K562 (cell line): Measurements from ENCODE around the gene C2CD4C.

Source experiments
- CEBPB ChIP-seq: fragments of 450-650 bp; IDR thresholded peaks from 2 replicates; pipeline ENCODE4 v1.6.1; 2016; ENCODE audit warnings: missing genetic modification characterization, missing compliant biosample characterization
- CTCF ChIP-seq, 3 experiments: IDR thresholded peaks in 2 of 3; conservative IDR thresholded peaks in 1 of 3; 2 replicates each; pipeline ENCODE4 v1.5.1; 2011 to 2012; ENCODE audit warnings: low read length in 3 of 3, mild to moderate bottlenecking in 3 of 3, control low read depth in 2 of 3, improper control_type of control experiment in 1 of 3, inconsistent platforms in 1 of 3, low read depth in 1 of 3, mixed read lengths in 1 of 3, moderate library complexity in 1 of 3; ENCODE audit not compliant: insufficient read depth in 2 of 3
- ELK1 ChIP-seq: sonication (generic); formaldehyde crosslinking; IDR thresholded peaks from 2 replicates; pipeline ENCODE4 v1.8.1; 2022; ENCODE audit warnings: missing genetic modification reagents
- FOSL1 ChIP-seq: fragments of 200-800 bp; sonication (Bioruptor generic); conservative IDR thresholded peaks from 2 replicates; pipeline ENCODE4 v1.6.1; 2016; ENCODE audit warnings: missing genetic modification characterization, missing compliant biosample characterization
- HDAC6 ChIP-seq: IDR thresholded peaks from 2 replicates; pipeline ENCODE4 v1.6.1; 2012; ENCODE audit warnings: low read depth, mild to moderate bottlenecking, control low read depth, inconsistent platforms, low read length, moderate library complexity
- JUNB ChIP-seq: fragments of 450-650 bp; formaldehyde crosslinking; conservative IDR thresholded peaks from 2 replicates; pipeline ENCODE4 v1.4.0; 2020; ENCODE audit warnings: mild to moderate bottlenecking
- NFE2L1 ChIP-seq: fragments of 450-650 bp; IDR thresholded peaks from 2 replicates; pipeline ENCODE4 v1.6.1; 2016; ENCODE audit warnings: missing genetic modification characterization, low read depth, mild to moderate bottlenecking, missing compliant biosample characterization, moderate library complexity, borderline replicate concordance
- NFRKB ChIP-seq: fragments of 450-650 bp; IDR thresholded peaks from 2 replicates; pipeline ENCODE4 v1.6.1; 2016; ENCODE audit warnings: low read depth
- POLR2AphosphoS5 ChIP-seq: IDR thresholded peaks from 2 replicates; pipeline ENCODE4 v1.6.1; 2011; ENCODE audit warnings: mild to moderate bottlenecking, low read depth, low read length, moderate library complexity; ENCODE audit not compliant: control insufficient read depth, insufficient read depth
- SLC30A9 ChIP-seq: fragments of 250-450 bp; sonication (Bioruptor Pico); IDR thresholded peaks from 2 replicates; pipeline ENCODE4 v1.8.0; 2022; ENCODE audit warnings: mild to moderate bottlenecking, moderate library complexity
- SMC3 ChIP-seq: conservative IDR thresholded peaks from 2 replicates; pipeline ENCODE4 v1.6.1; 2011; ENCODE audit warnings: low read depth, low read length, improper control_type of control experiment; ENCODE audit not compliant: insufficient read depth
- TAF15 ChIP-seq: fragments of 200-400 bp; formaldehyde crosslinking; IDR thresholded peaks from 2 replicates; pipeline ENCODE4 v1.6.1; 2017; ENCODE audit warnings: mild to moderate bottlenecking, low read depth, low read length, moderate library complexity
- ZNF395 ChIP-seq: fragments of 200-800 bp; sonication (Bioruptor generic); IDR thresholded peaks from 2 replicates; pipeline ENCODE4 v1.6.1; 2017; ENCODE audit warnings: missing genetic modification characterization, missing compliant biosample characterization
- ZSCAN29 ChIP-seq: fragments of 450-650 bp; IDR thresholded peaks from 2 replicates; pipeline ENCODE4 v1.6.1; 2017

- TF ChIP-seq CEBPB (tag) (no peak), CTCF (IDR thresholded peaks at IDR 0.05 in 2 of 3, conservative IDR thresholded peaks at IDR 0.05 in 1 of 3; ENCODE audit: insufficient read depth in 2 of 3, low read depth in 1 of 3, low read length in 3 of 3) (no peak), NFRKB (no peak), FOSL1 (no peak), SLC30A9 (CRISPR knock-in tag) (no peak), ZSCAN29 (no peak), JUNB (no peak), TAF15 (no peak), SMC3 (no peak), HDAC6 (no peak), ELK1 (CRISPR knock-in tag) (no peak), ZNF395 (CRISPR knock-in tag) (no peak), NFE2L1 (no peak), POLR2AphosphoS5 (no peak)
Observed at GRCh38 chr19:391726-392374, 17.1 kb downstream of the C2CD4C start.
